ENCODE data around the gene ZNF608. TPM values are rescaled to one million over a fixed set of nuclear protein-coding genes. Genes with fewer than 3 reads are reported as not detected.

Gene ZNF608
- total RNA-seq = under 1 TPM in 1 of 2 donors, not detected in 1; 0.05 TPM

GRCh38 chr5:124745928-124746915, at the start of gene ZNF608:
Gene ZNF608, minus strand, starts transcription at chr5:124746639. Its CDS starts 1,650 bp downstream, at chr5:124744989.
- ATAC-seq (replicated peaks in 1 of 2) = no peak
- no peaks in the 10 kb centered on the region for H3K36me3 Mint-ChIP-seq (ENCODE audit: insufficient read depth in 2 of 2)
- no peak within 1 kb of the TSS for H3K27ac Mint-ChIP-seq
- DNase-seq = no peak
- H3K9me3 Mint-ChIP-seq = no peaks in the 10 kb centered on the region
- H3K4me3 Mint-ChIP-seq = peak within 1 kb of the TSS; percentile 65 to 81
- peaks cover 7% of the 10 kb centered on the region for H3K27me3 Mint-ChIP-seq (ENCODE audit: low read depth)
- peaks cover 20% of the 10 kb centered on the region for H3K4me1 Mint-ChIP-seq (ENCODE audit: low read depth)

GRCh38 chr5:124795829-124796228, 49.4 kb upstream of the ZNF608 start:
- no peak overlapping the region for H3K27ac Mint-ChIP-seq
- no peaks in the 10 kb centered on the region for H3K27me3 Mint-ChIP-seq (ENCODE audit: low read depth)
- DNase-seq (no peak), ATAC-seq (replicated peaks in 1 of 2) (no peak)
- H3K4me3 Mint-ChIP-seq = no peak overlapping the region
- H3K36me3 Mint-ChIP-seq (ENCODE audit: insufficient read depth in 2 of 2) = no peaks in the 10 kb centered on the region
- H3K9me3 Mint-ChIP-seq = no peaks in the 10 kb centered on the region
- no peaks in the 10 kb centered on the region for H3K4me1 Mint-ChIP-seq (ENCODE audit: low read depth)

- no peaks in the 10 kb centered on the region for H3K27me3 Mint-ChIP-seq (ENCODE audit: low read depth)
- DNase-seq (no peak), ATAC-seq (replicated peaks in 1 of 2) (no peak)
- H3K27ac Mint-ChIP-seq = no peak overlapping the region
- H3K9me3 Mint-ChIP-seq = peaks cover 3% of the 10 kb centered on the region in 2 donors
- H3K4me1 Mint-ChIP-seq (ENCODE audit: low read depth) = no peaks in the 10 kb centered on the region
- no peak overlapping the region for H3K4me3 Mint-ChIP-seq
- no peaks in the 10 kb centered on the region for H3K36me3 Mint-ChIP-seq (ENCODE audit: insufficient read depth in 2 of 2)
These were observed 44.7 kb upstream of the ZNF608 start for GRCh38 chr5:124790895-124791732.

GRCh38 chr5:124790301-124790894, 44.0 kb upstream of the ZNF608 start:
- DNase-seq (no peak), ATAC-seq (replicated peaks in 1 of 2) (no peak)
- Mint-ChIP-seq H3K9me3 (peaks cover 3% of the 10 kb centered on the region in 2 donors), H3K27me3 (ENCODE audit: low read depth) (no peaks in the 10 kb centered on the region), H3K27ac (no peak overlapping the region), H3K36me3 (ENCODE audit: insufficient read depth in 2 of 2) (no peaks in the 10 kb centered on the region), H3K4me3 (no peak overlapping the region), H3K4me1 (ENCODE audit: low read depth) (no peaks in the 10 kb centered on the region)

GRCh38 chr5:124789104-124789605, 42.7 kb upstream of the ZNF608 start:
- DNase-seq (no peak), ATAC-seq (replicated peaks in 1 of 2) (no peak)
- peaks cover 3% of the 10 kb centered on the region in 2 donors for H3K9me3 Mint-ChIP-seq
- H3K27me3 Mint-ChIP-seq (ENCODE audit: low read depth) = no peaks in the 10 kb centered on the region
- H3K36me3 Mint-ChIP-seq (ENCODE audit: insufficient read depth in 2 of 2) = no peaks in the 10 kb centered on the region
- H3K27ac Mint-ChIP-seq = no peak overlapping the region
- no peak overlapping the region for H3K4me3 Mint-ChIP-seq
- no peaks in the 10 kb centered on the region for H3K4me1 Mint-ChIP-seq (ENCODE audit: low read depth)

GRCh38 chr5:124783794-124784193, 37.4 kb upstream of the ZNF608 start:
- ATAC-seq (replicated peaks in 1 of 2) = no peak
- Mint-ChIP-seq H3K27me3 (ENCODE audit: low read depth) (no peaks in the 10 kb centered on the region), H3K36me3 (ENCODE audit: insufficient read depth in 2 of 2) (no peaks in the 10 kb centered on the region), H3K4me1 (ENCODE audit: low read depth) (no peaks in the 10 kb centered on the region), H3K9me3 (peaks cover 0 to 3% of the 10 kb centered on the region in 2 donors), H3K4me3 (no peak overlapping the region), H3K27ac (no peak overlapping the region)
- DNase-seq = no peak

- no peak overlapping the region for H3K4me3 Mint-ChIP-seq
- H3K36me3 Mint-ChIP-seq (ENCODE audit: insufficient read depth in 2 of 2) = no peaks in the 10 kb centered on the region
- peaks cover 0 to 3% of the 10 kb centered on the region in 2 donors for H3K9me3 Mint-ChIP-seq
- no peak overlapping the region for H3K27ac Mint-ChIP-seq
- H3K27me3 Mint-ChIP-seq (ENCODE audit: low read depth) = no peaks in the 10 kb centered on the region
- no peaks in the 10 kb centered on the region for H3K4me1 Mint-ChIP-seq (ENCODE audit: low read depth)
- DNase-seq (no peak), ATAC-seq (replicated peaks in 1 of 2) (no peak)
These were observed 36.8 kb upstream of the ZNF608 start for GRCh38 chr5:124783285-124783684.

- no peaks in the 10 kb centered on the region for H3K27me3 Mint-ChIP-seq (ENCODE audit: low read depth)
- DNase-seq (no peak), ATAC-seq (replicated peaks in 1 of 2) (no peak)
- no peaks in the 10 kb centered on the region for H3K36me3 Mint-ChIP-seq (ENCODE audit: insufficient read depth in 2 of 2)
- no peak overlapping the region for H3K4me3 Mint-ChIP-seq
- H3K27ac Mint-ChIP-seq = no peak overlapping the region
- H3K9me3 Mint-ChIP-seq = peaks cover 2 to 3% of the 10 kb centered on the region in 2 donors
- no peaks in the 10 kb centered on the region for H3K4me1 Mint-ChIP-seq (ENCODE audit: low read depth)
These were observed 35.8 kb upstream of the ZNF608 start for GRCh38 chr5:124782262-124782661.

- no peak overlapping the region for H3K4me3 Mint-ChIP-seq
- no peak overlapping the region for H3K27ac Mint-ChIP-seq
- DNase-seq (no peak), ATAC-seq (replicated peaks in 1 of 2) (no peak)
- no peaks in the 10 kb centered on the region for H3K27me3 Mint-ChIP-seq (ENCODE audit: low read depth)
- no peaks in the 10 kb centered on the region for H3K4me1 Mint-ChIP-seq (ENCODE audit: low read depth)
- peaks cover 2 to 3% of the 10 kb centered on the region in 2 donors for H3K9me3 Mint-ChIP-seq
- no peaks in the 10 kb centered on the region for H3K36me3 Mint-ChIP-seq (ENCODE audit: insufficient read depth in 2 of 2)
These were observed 33.6 kb upstream of the ZNF608 start for GRCh38 chr5:124780011-124780410.

GRCh38 chr5:124773315-124774311, 27.2 kb upstream of the ZNF608 start:
- DNase-seq (no peak), ATAC-seq (replicated peaks in 1 of 2) (no peak)
- peaks cover 6% of the 10 kb centered on the region for H3K27me3 Mint-ChIP-seq (ENCODE audit: low read depth)
- H3K27ac Mint-ChIP-seq = no peak overlapping the region
- no peak overlapping the region for H3K4me3 Mint-ChIP-seq
- no peaks in the 10 kb centered on the region for H3K36me3 Mint-ChIP-seq (ENCODE audit: insufficient read depth in 2 of 2)
- H3K4me1 Mint-ChIP-seq (ENCODE audit: low read depth) = no peaks in the 10 kb centered on the region
- H3K9me3 Mint-ChIP-seq = peaks cover 0 to 4% of the 10 kb centered on the region in 2 donors

GRCh38 chr5:124772457-124773200, 26.2 kb upstream of the ZNF608 start:
- H3K4me1 Mint-ChIP-seq (ENCODE audit: low read depth) = no peaks in the 10 kb centered on the region
- DNase-seq = no peak
- H3K9me3 Mint-ChIP-seq = peaks cover 0 to 2% of the 10 kb centered on the region in 2 donors
- no peak for ATAC-seq (replicated peaks in 1 of 2)
- H3K27me3 Mint-ChIP-seq (ENCODE audit: low read depth) = peaks cover 6% of the 10 kb centered on the region
- H3K4me3 Mint-ChIP-seq = no peak overlapping the region
- H3K36me3 Mint-ChIP-seq (ENCODE audit: insufficient read depth in 2 of 2) = no peaks in the 10 kb centered on the region
- no peak overlapping the region for H3K27ac Mint-ChIP-seq

All from activated T-cell treated with anti-CD3 and anti-CD28 coated beads, Interleukin-2, amount 50 U/mL, for 72 hours (primary cell).